HG03064 (cell line): ENCODE data around the gene MAP3K7CL.
"Not testable (repeated sequence)": the region's sequence is repeated elsewhere in the genome, so short reads cannot be mapped to it uniquely, and the experiment has no call there.

ENCODE experiments used
- ATAC-seq: cut with Tn5 transposase; IDR thresholded peaks from one replicate; pipeline ENCODE4 v1.9.1; 2021; ENCODE audit warnings: low read depth; ENCODE audit not compliant: unreplicated experiment

MAP3K7CL gene

DNA sequence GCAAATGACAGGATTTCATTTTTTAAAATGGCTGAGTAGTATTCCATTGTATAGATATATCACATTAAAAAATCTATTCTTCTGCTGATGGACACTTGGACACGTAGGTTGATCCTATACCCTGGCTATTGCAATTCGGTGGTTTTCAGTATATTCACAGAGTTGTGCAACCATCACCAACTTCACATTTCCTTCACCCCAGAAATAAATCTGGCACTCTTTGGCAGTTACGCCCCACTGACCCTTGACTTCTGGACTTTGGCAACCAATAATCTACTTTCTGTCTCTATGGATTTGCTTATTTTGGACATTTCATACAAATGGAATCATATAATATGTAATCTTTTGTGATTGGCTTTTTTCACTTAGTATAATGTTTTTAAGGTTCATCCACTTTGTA lies 35.9 kb downstream of the MAP3K7CL start:
- ATAC-seq, result no peak

DNA sequence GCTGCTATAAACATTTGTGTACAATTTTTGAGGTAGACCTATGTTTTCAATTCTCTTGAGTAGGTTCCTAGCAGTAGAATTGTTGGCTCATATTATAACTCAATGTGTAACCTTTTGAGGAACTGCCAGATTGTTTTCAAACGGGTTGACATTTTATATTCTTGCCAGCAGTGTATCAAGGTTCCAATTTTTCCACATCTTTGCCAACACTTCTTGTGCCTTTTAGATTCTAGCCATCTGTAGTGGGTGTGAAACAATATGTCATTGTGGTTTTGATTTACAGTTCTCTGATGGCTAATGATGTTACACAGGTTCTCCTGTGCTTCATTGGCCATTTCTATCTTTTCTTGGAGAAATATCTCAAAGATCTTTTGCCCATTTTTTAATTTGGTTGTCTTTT lies 36.4 kb downstream of the MAP3K7CL start:
- no peak for ATAC-seq

- ATAC-seq, result not testable (repeated sequence)
Observed at GRCh38 chr21:29167481-29167880, 37.0 kb downstream of the MAP3K7CL start.

DNA sequence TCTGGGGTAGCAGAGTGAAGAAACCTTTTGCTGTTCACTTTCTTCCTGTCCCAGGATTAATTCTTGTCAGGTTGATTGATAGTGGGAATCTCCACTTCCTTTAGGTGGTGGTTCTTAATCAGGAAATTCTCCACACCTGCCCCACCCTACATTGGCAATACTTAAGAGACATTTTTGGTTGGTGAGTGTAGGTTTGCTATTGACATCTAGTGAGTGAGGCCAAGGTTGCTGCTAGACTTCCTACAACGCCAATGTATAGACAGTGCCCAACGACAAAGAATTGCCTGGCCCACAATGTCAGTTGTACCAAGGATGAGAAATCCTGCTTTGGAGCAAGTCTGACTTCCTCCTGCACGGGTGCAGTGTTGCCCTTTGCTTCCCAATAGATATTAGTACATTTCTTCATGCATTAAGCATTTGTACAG lies 38.5 kb downstream of the MAP3K7CL start:
- ATAC-seq, result no peak

- ATAC-seq, result no peak
Observed at GRCh38 chr21:29170944-29171343, 40.5 kb downstream of the MAP3K7CL start.

GRCh38 chr21:29172282-29172681 lies 41.8 kb downstream of the MAP3K7CL start:
- ATAC-seq, result no peak

DNA sequence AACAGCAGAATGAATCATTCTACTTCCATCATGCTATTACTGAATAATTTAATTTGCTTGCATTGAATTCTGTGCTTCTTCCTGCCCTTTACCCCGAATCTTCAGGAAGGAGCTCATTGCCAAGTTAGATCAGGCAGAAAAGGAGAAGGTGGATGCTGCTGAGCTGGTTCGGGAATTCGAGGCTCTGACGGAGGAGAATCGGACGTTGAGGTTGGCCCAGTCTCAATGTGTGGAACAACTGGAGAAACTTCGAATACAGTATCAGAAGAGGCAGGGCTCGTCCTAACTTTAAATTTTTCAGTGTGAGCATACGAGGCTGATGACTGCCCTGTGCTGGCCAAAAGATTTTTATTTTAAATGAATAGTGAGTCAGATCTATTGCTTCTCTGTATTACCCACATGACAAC lies 44.2 kb downstream of the MAP3K7CL start:
- ATAC-seq, result no peak

GRCh38 chr21:29175408-29176134 lies 45.1 kb downstream of the MAP3K7CL start:
- ATAC-seq, result no peak

DNA sequence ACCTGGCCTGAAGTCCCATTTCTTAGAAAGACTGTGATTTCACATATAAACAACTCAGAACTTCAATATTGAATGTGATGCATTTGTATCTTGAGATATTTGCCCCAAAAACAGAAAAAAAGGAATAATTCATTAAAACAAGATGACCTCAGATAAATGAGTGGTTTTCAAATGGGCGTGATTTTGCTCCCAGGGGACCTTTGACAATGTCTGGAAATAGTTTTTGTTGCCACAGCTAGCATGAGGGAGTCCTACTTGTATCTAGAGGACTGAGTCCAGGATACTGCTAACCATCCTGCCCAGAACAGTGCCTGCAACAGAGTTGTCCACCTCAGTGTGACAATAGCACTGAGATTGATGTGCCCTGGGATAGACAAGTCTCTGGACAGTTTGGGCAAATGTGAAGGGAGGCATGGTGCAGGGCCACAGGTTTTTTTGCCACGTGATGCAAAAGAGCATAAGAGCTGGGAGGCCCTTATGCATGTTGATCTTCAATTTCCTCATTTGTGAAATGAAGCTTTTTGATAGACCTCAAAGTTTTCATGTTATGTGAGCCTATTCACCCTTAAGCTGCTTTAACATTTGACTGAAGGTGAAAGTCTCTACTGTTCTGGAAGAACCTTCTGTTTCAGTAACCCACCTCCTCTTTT lies 46.2 kb downstream of the MAP3K7CL start:
- ATAC-seq, result no peak

GRCh38 chr21:29177800-29178199 lies 47.4 kb downstream of the MAP3K7CL start:
- ATAC-seq, result no peak

GRCh38 chr21:29178926-29179325 lies 48.5 kb downstream of the MAP3K7CL start:
- ATAC-seq, result no peak

DNA sequence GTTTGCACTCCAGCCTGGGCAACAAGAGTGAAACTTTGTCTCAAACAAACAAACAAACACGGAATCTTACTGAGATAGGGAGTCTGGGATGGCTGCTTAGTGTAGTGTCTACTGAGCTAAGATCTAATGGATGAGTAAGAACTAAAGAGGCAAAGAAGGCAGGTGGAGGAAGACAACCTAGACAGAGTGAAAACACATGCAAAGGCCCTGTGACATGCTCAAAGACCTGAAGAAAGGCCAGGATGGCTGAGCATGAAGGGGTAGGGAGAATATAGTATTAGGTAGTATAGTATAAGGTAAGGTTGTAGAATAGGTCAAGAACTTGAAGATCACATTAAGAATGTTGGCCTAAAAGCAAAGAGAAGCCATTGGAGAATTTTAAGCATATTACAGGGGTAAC lies 49.1 kb downstream of the MAP3K7CL start:
- no peak for ATAC-seq

DNA sequence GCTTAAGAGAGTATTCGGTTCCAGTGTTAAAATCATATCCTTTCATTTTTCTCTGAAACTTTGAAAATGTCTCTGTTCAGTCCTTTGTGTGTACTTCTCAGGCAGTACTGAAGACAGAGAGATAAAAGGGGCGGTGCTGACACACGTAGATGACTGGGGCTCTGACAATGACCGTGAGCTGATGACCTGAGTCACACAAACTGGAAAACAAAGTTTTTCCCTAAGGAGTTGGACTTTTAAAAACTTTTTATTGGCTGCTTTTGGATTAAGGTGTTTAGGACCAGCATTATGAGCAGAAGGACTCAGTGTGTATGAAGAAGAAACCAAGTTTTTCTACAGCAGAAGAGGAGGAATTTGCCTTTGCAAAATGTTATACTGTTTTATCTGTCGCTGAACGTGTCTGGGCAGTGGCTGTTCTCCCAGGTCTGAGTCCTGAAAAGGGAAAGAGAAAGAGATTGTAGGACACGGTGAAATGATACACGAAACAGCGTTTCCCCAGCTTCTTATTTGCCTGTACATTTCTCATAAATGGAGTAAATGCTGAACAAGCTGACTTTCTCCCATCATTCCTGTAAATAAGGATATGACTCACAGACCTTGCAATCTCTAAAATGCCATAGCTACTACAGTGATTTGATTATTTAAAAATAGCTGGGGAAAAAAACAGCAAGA lies 51.5 kb downstream of the MAP3K7CL start:
- no peak for ATAC-seq

- no peak for ATAC-seq
Observed at GRCh38 chr21:29182691-29183092, 52.2 kb downstream of the MAP3K7CL start.

DNA sequence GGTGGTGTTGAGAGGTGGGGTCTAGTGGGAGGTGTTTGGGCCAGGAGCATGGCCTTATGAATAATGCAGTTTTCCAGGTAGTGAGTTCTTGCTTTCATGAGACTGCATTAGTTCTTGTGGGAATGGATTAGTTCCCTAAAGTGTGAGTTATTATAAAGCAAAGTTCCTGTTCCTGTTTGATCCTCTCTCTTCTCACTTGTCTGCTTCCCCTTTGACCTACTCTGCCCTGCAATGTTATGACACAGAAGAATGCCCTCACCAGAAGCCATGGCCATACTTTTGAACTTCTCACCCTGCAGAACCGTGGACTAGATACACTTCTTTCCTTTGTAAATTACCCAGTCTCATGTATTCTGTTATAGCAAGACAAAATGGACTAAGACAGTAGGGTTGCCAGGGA lies 53.6 kb downstream of the MAP3K7CL start:
- no peak for ATAC-seq

GRCh38 chr21:29185172-29185571 lies 54.7 kb downstream of the MAP3K7CL start:
- ATAC-seq, result no peak

DNA sequence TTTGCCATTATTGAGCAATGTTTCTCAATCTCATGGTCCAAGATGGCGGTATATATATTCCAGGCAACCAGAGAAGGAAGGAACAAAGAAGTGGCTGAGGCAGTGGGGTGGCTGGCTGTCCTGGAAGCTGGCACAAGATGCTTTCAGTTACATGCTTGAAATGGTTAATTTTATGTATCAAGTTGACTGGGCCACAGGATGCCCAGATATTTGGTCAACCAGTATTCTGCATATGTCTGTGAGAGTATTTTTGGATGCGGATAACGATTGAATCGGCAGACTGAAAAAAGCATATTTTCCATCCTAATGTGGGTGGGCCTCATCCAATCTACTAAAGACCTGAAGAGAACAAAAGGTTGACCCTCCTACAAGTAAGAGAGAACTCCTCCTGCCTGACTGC lies 55.2 kb downstream of the MAP3K7CL start:
- no peak for ATAC-seq

DNA sequence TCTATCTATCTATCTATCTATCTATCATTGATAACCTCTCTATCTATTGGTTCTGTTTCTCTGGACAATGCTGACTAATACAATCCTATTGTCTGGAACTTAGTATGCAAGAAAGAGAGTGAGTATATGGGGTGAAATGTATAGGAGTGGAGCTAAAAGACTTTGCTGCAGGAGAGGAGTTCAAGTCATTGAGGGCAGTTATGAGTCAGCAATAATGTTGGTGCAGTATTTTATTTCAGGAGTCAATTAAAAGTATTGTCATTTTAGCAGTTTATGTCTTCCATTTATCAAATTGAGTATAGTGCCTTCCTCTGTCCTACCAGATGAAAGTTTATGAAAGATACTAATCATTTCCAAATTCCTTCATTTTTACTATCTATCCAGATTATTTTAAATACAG lies 55.8 kb downstream of the MAP3K7CL start:
- ATAC-seq, result no peak

DNA sequence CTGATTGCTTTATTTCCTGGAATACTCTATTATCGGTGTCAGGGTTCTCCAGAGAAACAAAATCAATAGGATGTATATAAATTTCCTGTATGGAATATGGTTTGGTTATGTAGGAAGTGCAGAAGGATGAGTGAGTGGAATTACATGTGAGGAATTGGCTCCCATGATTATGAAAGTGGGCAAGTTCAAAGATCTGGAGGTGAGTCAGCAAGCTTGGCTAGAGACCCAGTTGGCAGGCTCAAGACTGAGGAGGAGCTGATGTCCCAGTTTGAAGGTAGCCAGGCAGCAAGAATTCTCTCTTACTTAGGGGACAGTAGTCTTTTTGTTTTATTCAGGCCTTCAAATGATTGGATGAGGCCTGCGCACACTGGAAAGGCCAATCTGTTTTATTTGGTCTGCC lies 57.5 kb downstream of the MAP3K7CL start:
- no peak for ATAC-seq

GRCh38 chr21:29189353-29189752 lies 58.9 kb downstream of the MAP3K7CL start:
- no peak for ATAC-seq

- no peak for ATAC-seq
Observed at GRCh38 chr21:29190923-29191331, 60.5 kb downstream of the MAP3K7CL start.

DNA sequence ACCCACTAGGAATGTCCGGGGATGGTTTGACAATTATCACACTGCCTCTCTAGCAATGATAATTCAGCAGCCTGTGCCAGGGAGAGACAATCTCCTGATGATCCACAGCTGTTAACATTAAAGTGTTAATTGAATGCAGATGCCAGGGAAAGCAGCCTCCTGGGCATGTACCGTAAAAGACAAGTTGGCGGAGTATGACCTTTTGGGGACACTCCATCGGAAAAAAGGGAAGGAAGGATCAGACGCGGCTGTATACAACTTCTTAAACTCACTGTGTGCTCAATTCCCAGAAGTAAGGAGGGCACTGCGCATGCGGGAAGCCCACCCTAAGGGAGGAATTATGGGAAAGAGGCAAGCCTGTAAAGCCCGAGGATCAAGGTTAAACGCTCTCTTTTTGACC lies 62.6 kb downstream of the MAP3K7CL start:
- no peak for ATAC-seq
